ENCODE data around the gene SIRT5. TPM values are rescaled to one million over a fixed set of nuclear protein-coding genes. Genes with fewer than 3 reads are reported as not detected.

Gene SIRT5
- total and polyA plus RNA-seq, 2 donors (not counting 1 experiment from before 2014, with no cell fraction given) = 8.1 to 16.3 TPM

GRCh38 chr6:13538600-13538999 is 35.8 kb upstream of the SIRT5 start:
- Histone ChIP-seq H3K4me3 (ENCODE audit: control extremely low read depth in 1 of 5, extremely low read depth in 1 of 5, insufficient read depth in 1 of 5, low read depth in 2 of 5, low read length in 4 of 5) (no peak overlapping the region), H2AFZ (ENCODE audit: insufficient read depth, low read depth, low read length, poor library complexity, severe bottlenecking) (no peak overlapping the region), H3K27ac (ENCODE audit: low read length in 2 of 2) (no peak overlapping the region), H3K4me2 (replicated peaks; ENCODE audit: low read depth, low read length, poor library complexity, severe bottlenecking) (no peak overlapping the region), H3K79me2 (ENCODE audit: control insufficient read depth, insufficient read depth, low read length) (no peaks in the 10 kb centered on the region), H4K20me1 (ENCODE audit: control insufficient read depth, insufficient read depth, low read length, poor library complexity, severe bottlenecking) (no peaks in the 10 kb centered on the region), H3K36me3 (replicated peaks in 1 of 2; ENCODE audit: control extremely low read depth in 1 of 2, control insufficient read depth in 1 of 2, extremely low read depth in 1 of 2, insufficient read depth in 2 of 2, low read length in 1 of 2) (no peaks in the 10 kb centered on the region), H3K4me1 (ENCODE audit: control insufficient read depth in 2 of 2, insufficient read depth in 2 of 2, low read length in 2 of 2) (peaks cover 6 to 8% of the 10 kb centered on the region in 2 donors), H3K27me3 (replicated peaks in 1 of 4; ENCODE audit: control extremely low read depth in 1 of 4, control insufficient read depth in 3 of 4, insufficient read depth in 4 of 4, low read length in 3 of 4) (no peaks in the 10 kb centered on the region), H3K9ac (ENCODE audit: low read length) (no peak overlapping the region), H3K9me3 (ENCODE audit: control extremely low read depth in 1 of 3, control insufficient read depth in 2 of 3, insufficient read depth in 1 of 3, low read length in 2 of 3) (no peaks in the 10 kb centered on the region)
- Mint-ChIP-seq H3K4me3 (no peak overlapping the region), H3K4me1 (peaks cover 17% of the 10 kb centered on the region), H3K27me3 (no peaks in the 10 kb centered on the region), H3K27ac (no peak overlapping the region), H3K9me3 (ENCODE audit: insufficient read depth) (no peaks in the 10 kb centered on the region)
- DNase-seq (no peak), ATAC-seq (ENCODE audit: low read depth) (no peak)
- intact Hi-C loops (cut with micrococcal nuclease) = loop anchor here (1.0 to 10.0 kb wide), 7 partner anchors 12 to 344 kb away; partner anchors contain the start of genes GFOD1 and SIRT5
- ChIA-PET CTCF (interaction anchor here (0.8 to 5.7 kb wide), 26 partner anchors 13 to 402 kb away, joined by 3 to 53 read pairs (median 4); partner anchors contain the start of genes GFOD1, NOL7, SIRT5 and TBC1D7), POLR2A (interaction anchor here (1.2 kb wide), 1 partner anchor 36 kb away, joined by 3 read pairs; the partner anchor contains the start of gene SIRT5)
- TF ChIP-seq CTCF (IDR thresholded peaks at IDR 0.05) (no peak), EZH2 (IDR thresholded peaks at IDR 0.05; ENCODE audit: borderline replicate concordance, insufficient read depth, low read depth, low read length, poor library complexity, severe bottlenecking) (no peak)
- 100% methylated on average over 1 of the region's 3 CpGs for WGBS (ENCODE audit: insufficient coverage)

- intact Hi-C loops (cut with micrococcal nuclease) = loop anchor here (2.0 to 10.0 kb wide), 3 partner anchors 35 to 345 kb away; partner anchors contain the start of genes GFOD1 and SIRT5
Measured at GRCh38 chr6:13539572-13539971, 34.8 kb upstream of the SIRT5 start.

More at GRCh38 chr6:13539572-13539971, 34.8 kb upstream of the SIRT5 start:
- POLR2A ChIA-PET = interaction anchor here (0.6 kb wide), 4 partner anchors 13 to 277 kb away, joined by 3 to 7 read pairs (median 5); no protein-coding TSS in a partner anchor
- Histone ChIP-seq H3K9ac (ENCODE audit: low read length) (no peak overlapping the region), H3K36me3 (replicated peaks in 1 of 2; ENCODE audit: control extremely low read depth in 1 of 2, control insufficient read depth in 1 of 2, extremely low read depth in 1 of 2, insufficient read depth in 2 of 2, low read length in 1 of 2) (no peaks in the 10 kb centered on the region), H3K9me3 (ENCODE audit: control extremely low read depth in 1 of 3, control insufficient read depth in 2 of 3, insufficient read depth in 1 of 3, low read length in 2 of 3) (no peaks in the 10 kb centered on the region), H3K27me3 (replicated peaks in 1 of 4; ENCODE audit: control extremely low read depth in 1 of 4, control insufficient read depth in 3 of 4, insufficient read depth in 4 of 4, low read length in 3 of 4) (no peaks in the 10 kb centered on the region), H2AFZ (ENCODE audit: insufficient read depth, low read depth, low read length, poor library complexity, severe bottlenecking) (peak overlapping the region; percentile 47), H3K4me1 (ENCODE audit: control insufficient read depth in 2 of 2, insufficient read depth in 2 of 2, low read length in 2 of 2) (peaks cover 6 to 8% of the 10 kb centered on the region in 2 donors), H3K27ac (ENCODE audit: low read length in 2 of 2) (no peak overlapping the region), H3K4me2 (replicated peaks; ENCODE audit: low read depth, low read length, poor library complexity, severe bottlenecking) (peak overlapping the region; percentile 33), H3K79me2 (ENCODE audit: control insufficient read depth, insufficient read depth, low read length) (no peaks in the 10 kb centered on the region), H4K20me1 (ENCODE audit: control insufficient read depth, insufficient read depth, low read length, poor library complexity, severe bottlenecking) (no peaks in the 10 kb centered on the region), H3K4me3 (ENCODE audit: control extremely low read depth in 1 of 5, extremely low read depth in 1 of 5, insufficient read depth in 1 of 5, low read depth in 2 of 5, low read length in 4 of 5) (no peak overlapping the region)
- ATAC-seq (ENCODE audit: low read depth) (peak; percentile 47), DNase-seq (peak; percentile 43)
- TF ChIP-seq EZH2 (IDR thresholded peaks at IDR 0.05; ENCODE audit: borderline replicate concordance, insufficient read depth, low read depth, low read length, poor library complexity, severe bottlenecking) (no peak), CTCF (IDR thresholded peaks at IDR 0.05) (no peak)
- Mint-ChIP-seq H3K9me3 (ENCODE audit: insufficient read depth) (no peaks in the 10 kb centered on the region), H3K27me3 (no peaks in the 10 kb centered on the region), H3K4me3 (peak overlapping the region; percentile 6), H3K4me1 (peaks cover 17% of the 10 kb centered on the region), H3K27ac (no peak overlapping the region)
- no CpG with 5 or more reads among the region's 1 CpG for WGBS (ENCODE audit: insufficient coverage)
- CTCF ChIA-PET = interaction anchor here (0.7 to 5.7 kb wide), 10 partner anchors 9 to 345 kb away, joined by 3 to 53 read pairs (median 4); partner anchors contain the start of gene GFOD1

All from B cell (primary cell).